ENCODE data around the gene SLC6A7.
"Not testable (repeated sequence)": the region's sequence is repeated elsewhere in the genome, so short reads cannot be mapped to it uniquely, and the experiment has no call there.

The SLC6A7 gene

DNA sequence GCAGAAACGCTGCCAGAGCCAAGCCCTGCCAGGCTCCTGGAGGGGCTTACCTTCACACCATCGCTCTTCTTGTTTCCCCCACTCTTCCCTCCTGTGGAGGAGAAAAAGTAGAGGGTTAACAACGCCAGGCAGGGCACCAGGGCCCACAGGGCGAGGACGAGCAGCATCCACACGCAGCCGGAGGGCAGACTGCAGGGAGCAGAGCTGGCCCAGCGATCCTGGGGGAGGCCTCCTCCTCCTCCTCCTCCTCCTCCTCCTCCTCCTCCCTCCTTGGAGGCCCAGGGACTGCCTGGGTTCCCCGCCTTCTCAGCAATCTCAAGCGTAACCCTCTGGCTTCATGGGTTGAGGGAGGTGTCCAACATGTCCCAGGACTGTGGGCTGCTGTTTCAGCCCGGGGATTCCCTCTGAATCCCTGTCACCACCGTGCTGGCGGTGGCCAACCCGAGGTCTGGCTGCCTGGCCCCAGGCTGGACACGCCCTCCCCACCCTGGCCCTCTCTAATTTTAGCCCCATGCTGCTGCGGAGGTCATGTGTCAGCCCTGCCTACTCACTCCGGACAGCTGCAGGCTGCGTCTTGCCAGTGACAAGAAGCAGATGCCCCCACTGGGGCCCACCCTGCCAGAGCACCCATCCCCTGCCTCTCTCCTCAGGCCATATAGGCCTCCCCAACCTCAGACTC lies 55.4 kb downstream of the SLC6A7 start:
- DNase-seq: no peak

DNA sequence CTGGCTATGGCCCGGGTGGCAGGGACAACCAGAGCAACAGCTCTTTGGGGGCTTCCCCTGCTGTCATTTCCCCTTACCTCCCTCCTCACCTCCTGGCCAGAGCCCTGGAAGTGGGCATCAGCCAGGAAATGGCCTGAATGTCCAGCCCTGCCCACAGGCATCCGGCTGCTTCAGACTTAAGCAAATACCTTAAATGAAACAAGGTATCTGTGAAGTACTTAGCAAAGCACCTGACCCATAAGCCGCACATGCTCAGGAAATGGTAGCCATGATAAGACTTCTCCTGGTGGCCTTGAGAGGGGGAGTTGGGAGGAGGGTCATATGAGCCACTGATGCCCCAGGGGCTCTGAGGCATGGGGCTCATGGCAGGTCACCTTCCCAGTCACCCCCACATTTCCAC lies 55.9 kb downstream of the SLC6A7 start:
- DNase-seq: no peak

DNA sequence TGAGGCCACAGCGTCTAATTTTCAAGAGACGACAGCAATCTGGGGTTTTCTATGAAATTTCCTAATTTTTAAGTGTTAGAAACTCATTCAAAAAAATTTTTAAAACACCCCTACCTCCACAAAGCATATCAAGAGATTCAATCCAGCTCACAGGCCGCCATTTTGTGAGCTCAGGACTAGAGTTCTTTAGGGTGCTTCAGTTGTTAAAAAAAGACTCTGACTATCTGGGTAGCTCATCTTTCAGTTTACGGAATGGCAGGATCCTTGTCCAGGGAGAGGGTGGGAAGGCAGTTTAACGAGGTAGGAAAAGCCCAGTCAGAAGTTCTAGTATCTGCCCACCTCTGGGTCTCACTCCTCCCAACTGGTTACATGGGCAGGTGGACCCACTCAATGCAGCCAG lies 56.6 kb downstream of the SLC6A7 start:
- DNase-seq: no peak

- no peak for DNase-seq
These were observed 57.0 kb downstream of the SLC6A7 start for GRCh38 chr5:150246835-150247234.

GRCh38 chr5:150247726-150248125 lies 57.9 kb downstream of the SLC6A7 start:
- DNase-seq: no peak

- not testable (repeated sequence) for DNase-seq
These were observed 58.6 kb downstream of the SLC6A7 start for GRCh38 chr5:150248493-150248892.

GRCh38 chr5:150248946-150249345 lies 59.1 kb downstream of the SLC6A7 start:
- no peak for DNase-seq

DNA sequence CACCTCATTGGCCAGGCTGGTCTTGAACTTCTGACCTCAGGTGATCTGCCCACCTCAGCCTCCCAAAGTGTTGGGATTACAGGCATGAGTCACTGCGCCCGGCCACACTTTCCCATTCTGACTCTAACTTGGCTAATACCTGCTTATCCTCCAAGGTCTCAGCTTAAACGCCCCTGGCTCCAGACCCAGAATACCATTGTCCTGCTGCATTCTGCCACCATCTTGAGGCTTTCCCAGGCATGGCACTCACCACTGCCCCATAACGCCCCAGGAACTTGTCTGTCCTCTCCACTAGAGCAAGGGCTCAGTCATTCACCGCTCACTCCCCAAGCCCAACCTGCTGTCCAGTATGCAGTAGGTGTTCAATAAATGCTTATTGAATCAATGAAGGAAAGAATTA lies 59.9 kb downstream of the SLC6A7 start:
- DNase-seq: no peak

- DNase-seq: no peak
These were observed 61.6 kb downstream of the SLC6A7 start for GRCh38 chr5:150251504-150251903.

GRCh38 chr5:150252489-150252888 lies 62.6 kb downstream of the SLC6A7 start:
- no peak for DNase-seq

DNA sequence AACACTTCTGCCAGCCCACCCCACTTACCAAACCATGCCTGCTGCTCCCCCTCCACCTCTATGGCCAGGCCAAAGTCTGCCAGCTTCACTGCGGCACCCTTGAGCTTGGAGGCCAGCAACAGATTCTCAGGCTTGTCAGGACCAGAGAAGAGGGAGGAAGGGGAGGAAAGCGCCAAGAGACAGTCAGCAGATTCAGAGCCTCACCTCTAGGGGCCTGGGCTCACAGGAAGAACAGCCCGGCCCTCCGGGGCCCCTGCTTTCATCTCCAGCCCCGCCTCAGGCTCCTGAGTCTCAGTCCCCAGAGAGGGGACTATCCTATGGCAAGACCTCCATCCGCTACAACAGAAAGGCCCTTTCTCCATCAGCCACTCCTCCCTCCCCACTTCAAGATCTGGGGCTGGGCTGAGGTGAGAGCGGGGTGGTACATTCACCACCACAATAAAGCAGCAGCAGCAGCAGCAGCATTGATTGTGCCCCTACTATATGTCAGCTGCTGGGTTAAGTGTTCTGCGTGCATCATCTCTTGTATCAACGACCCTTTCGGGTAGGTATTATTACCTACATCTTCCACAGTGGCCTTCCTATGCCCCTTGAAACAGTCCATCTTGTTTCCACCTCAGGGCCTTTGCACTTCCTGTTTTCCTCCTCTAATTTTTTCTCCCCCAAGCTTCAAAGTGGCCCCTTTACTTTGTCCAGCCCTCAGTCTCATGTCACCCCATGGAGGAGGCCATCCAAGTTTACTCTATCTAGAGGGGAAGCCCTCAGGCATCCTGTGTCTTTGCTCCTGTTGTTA lies 63.8 kb downstream of the SLC6A7 start:
- DNase-seq: no peak

GRCh38 chr5:150254363-150254762 lies 64.5 kb downstream of the SLC6A7 start:
- no peak for DNase-seq

DNA sequence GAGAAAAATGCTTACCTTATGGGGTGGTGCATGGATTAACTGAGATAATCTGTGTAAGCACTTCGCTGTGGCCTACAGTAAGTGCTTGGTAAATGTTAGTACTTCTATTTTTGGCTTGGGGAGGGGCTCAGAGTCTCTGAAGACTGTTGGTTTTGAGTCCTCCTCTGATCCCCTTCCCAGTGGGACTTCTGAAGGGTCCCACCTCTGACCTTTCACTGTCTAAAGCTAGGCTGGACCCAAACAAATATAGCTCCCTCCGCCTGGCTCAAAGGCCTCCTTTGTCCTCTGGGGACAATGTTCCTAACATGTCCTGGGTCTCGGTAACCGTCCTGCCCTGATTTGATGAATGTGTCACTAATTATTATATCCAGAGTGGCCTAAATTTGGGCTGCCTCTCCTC lies 64.9 kb downstream of the SLC6A7 start:
- DNase-seq: no peak

- no peak for DNase-seq
These were observed 66.0 kb downstream of the SLC6A7 start for GRCh38 chr5:150255659-150256409.

DNA sequence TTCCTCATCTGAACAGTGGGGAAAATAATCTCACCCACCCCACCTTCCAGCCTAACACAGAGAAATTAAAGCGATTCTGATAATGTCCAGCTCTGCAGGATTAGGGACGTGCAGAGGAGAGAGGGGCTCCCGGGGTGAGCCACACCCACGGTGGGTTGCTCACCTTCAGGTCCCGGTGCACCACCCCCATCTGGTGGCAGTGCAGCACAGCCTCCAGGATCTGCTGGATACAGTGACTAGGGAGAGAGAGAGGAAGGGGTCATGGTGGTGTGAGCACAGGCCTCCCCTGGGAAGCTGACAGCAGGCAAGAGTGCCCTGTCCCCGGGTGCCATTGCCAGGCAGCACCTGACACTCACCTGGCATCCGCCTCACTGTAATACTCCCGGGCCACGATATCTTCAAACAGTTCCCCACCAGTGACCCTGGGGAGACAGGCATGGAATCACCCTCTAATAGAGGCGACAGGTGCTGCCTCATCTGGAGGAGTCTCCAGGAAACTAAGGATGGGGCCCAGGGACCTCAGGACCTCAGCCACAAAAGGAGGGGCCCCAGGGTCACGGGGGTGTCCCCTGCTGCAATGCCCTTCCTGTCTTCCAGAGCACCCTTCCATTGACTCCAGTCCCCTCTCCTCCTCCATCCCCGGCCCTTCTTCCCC lies 66.7 kb downstream of the SLC6A7 start:
- DNase-seq: no peak

- no peak for DNase-seq
These were observed 67.6 kb downstream of the SLC6A7 start for GRCh38 chr5:150257424-150257823.

- no peak for DNase-seq
These were observed 68.3 kb downstream of the SLC6A7 start for GRCh38 chr5:150258130-150258529.
